GM12875 (cell line): Measurements from ENCODE around the gene TPRA1.

ENCODE experiments used
- H3K4me3 ChIP-seq: one replicate; pipeline ENCODE4 v1.5.1; 2011; ENCODE audit warnings: low read depth, low read length, control low read depth
- TF ChIP-seq, protein P1 (sequence below): IDR thresholded peaks from 2 replicates; pipeline ENCODE4 v1.5.1; 2011; ENCODE audit warnings: low read depth, mild to moderate bottlenecking, control low read depth, inconsistent platforms, low read length, moderate library complexity, borderline replicate concordance; ENCODE audit not compliant: insufficient read depth

The TPRA1 gene

DNA sequence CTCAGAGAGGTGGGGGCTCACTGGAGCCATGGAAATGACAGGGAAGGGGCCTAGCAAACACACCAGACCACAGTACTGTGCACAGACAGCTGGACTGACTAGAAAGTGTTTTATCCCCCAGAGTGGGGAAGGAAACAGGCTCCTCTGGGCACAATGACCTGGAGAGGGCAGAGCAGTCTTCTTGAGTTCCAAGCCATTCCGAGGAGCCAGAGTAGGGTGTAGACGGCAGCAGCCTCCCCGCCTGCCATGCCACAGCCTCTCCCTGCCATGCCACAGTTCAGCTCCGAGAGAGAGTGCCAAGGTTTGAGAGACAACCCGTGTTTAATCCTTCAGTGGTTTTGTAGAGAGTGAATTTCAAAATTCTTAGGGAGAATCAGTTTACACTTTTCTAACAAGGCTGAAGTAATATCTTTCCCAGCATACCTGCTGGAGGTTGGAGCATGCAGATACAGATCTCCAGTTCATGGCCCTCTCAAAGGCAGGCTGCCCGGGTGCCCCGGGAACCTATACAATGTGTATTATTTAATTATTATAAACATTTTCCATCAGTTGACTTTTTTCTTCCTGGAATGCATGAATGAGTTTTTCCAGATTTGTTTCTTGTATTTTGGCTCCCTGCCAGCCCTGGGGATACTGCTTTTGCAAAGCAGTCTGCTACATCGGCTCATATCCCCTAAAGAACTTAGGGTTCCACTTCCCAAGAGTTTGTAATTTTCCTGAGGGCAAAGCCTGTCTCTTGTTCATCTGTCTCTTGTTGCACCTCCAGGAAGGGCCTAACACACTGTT is 41.7 kb upstream of the TPRA1 start:
- TF ChIP-seq, protein P1, sequence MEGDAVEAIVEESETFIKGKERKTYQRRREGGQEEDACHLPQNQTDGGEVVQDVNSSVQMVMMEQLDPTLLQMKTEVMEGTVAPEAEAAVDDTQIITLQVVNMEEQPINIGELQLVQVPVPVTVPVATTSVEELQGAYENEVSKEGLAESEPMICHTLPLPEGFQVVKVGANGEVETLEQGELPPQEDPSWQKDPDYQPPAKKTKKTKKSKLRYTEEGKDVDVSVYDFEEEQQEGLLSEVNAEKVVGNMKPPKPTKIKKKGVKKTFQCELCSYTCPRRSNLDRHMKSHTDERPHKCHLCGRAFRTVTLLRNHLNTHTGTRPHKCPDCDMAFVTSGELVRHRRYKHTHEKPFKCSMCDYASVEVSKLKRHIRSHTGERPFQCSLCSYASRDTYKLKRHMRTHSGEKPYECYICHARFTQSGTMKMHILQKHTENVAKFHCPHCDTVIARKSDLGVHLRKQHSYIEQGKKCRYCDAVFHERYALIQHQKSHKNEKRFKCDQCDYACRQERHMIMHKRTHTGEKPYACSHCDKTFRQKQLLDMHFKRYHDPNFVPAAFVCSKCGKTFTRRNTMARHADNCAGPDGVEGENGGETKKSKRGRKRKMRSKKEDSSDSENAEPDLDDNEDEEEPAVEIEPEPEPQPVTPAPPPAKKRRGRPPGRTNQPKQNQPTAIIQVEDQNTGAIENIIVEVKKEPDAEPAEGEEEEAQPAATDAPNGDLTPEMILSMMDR, result no peak
- no peak overlapping the region for H3K4me3 ChIP-seq

DNA sequence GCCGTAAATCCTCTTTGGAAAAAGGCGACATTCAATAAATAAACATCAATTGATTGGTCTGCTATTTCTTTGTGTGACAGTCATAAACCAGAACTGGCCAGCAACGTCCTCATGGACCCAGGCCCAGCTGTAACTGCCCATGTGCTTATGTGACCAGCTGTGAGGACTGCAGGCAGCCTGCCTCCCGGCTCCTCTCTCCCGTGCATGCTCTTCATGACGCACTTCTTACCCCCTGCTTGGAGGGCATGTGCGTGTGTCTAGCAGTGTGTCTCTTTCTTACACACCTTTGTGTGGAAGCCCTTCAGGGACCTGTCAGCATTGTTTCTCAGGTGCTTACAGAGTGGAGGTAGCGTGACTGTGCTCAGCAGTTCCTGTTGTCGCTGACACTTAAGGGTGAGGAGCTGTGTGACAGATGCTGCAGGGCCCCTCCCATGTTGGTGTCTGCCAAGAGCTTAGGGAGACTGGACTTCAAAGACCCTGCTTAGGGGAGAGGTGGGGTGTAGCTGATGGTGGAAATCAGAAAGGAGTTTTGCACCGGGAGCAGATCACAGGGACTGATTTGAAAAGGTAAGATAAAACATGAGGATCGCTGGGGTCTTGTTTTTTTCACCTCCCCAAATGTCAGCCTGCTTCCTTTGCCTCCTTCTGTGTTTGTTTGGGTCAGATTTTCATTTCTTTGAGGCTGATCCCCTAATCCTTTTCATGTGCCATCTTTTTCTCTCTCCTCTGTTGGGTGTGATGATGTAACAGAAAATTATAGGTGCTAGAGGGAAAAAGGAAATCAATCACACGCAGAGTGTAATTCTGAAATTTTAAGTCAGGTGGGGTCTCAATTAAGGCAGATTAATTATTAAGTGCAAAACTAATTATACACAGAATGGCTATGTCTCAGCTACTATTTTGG is 40.5 kb upstream of the TPRA1 start:
- TF ChIP-seq, protein P1, result no peak
- H3K4me3 ChIP-seq, result no peak overlapping the region

DNA sequence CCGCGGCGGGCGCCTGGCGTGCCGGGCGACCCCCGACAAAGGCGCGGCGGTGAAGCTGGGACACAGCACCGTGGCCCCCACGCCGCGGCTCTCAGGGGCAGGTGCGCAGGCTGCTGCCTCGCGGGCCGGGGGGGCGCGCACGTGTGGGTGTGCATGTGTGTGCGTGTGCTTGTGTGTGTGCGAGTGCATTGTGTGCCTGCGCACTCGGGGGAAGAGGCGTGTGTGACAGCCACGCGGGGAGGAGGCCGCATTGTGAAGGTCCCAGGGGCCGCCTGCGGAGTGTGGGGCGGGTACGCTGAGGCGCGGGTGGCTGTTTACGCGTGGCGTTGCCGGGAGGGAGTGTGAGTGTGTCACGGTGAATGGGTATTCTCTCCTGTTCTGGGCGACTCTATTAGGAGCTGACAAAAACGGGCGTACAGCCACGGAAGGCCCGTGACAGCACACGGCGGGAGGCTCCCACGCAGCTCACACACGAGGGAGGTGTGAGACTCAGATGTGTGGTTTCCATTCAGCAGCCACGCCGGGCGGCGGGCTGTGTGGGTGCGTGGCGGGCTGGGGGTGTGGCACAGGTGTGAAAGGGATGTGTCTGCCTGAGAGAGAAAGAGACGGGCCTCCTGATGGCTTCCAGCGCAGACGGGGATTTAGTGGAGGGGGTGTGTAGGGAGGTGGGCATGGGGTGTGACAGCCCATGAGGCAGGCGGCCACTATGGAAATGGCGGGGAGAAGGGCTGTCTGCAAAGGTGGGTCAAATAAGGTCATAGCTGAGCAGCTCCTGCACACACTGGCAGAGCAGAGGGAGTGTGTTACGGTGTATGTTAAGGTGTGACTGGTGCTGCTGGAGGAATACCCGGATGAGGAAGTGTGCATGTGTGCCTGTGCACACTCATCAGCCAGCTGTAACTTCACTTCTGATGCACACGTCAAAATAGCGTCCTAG is 39.2 kb upstream of the TPRA1 start:
- TF ChIP-seq, protein P1, result no peak
- H3K4me3 ChIP-seq, result peak overlapping the region; percentile 49

DNA sequence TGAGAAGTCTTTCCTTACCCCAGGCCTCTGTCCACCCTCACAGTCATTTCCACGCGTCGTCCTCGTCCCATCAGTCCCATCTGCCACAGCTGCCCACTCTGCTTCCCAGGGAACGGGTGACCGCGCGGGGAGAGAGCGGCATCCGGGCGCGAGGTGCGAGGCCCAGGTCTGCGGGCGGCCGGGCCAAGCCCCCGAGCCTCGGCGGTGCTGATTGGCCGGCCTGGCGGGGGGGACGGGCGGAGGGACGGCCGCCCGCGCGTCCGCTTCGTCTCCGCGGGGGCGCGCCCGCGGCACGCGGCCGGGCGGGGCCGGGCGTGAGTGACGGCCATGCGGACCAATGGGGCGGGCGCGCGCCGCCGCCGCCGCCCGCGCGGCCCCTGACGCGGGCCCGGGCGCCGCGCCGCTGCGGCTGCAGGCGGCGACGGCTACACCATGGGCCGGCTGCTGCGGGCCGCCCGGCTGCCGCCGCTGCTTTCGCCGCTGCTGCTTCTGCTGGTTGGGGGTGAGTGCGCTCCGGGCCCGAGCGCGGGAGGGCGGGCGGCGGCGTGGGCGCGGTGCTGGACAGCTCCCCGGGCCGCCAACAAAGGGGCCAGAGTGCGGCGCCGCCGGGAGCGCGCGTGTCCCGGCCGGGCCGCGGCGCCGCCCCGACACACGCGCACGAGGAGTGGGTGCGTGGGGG is 38.4 kb upstream of the TPRA1 start, which contains the start of gene PODXL2:
TSS of gene PODXL2 (plus strand) at position 398 of the 679 bp plus-strand sequence. CDS start at position 433, 35 bp downstream.
- peak within 1 kb of the TSS; percentile 49 for H3K4me3 ChIP-seq
- TF ChIP-seq, protein P1, result no peak

DNA sequence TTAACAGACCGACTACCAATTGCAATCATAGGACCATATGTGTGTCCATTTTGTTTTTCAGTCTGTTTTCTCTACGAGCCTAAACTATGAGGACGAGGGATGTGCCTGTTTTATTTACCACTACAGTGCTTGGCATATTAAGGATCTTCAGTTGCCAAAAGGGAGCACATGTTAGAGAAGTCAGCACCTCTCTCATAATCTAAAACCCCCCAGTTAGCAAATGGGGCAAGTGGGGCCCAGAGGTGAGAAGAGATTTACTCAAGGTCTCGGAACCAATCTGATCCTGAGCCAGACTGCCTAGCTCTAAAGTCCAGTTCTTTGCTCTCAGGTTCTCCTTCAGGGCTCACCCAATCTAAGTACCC is 37.9 kb upstream of the TPRA1 start:
- H3K4me3 ChIP-seq, result no peak overlapping the region
- TF ChIP-seq, protein P1, result no peak

DNA sequence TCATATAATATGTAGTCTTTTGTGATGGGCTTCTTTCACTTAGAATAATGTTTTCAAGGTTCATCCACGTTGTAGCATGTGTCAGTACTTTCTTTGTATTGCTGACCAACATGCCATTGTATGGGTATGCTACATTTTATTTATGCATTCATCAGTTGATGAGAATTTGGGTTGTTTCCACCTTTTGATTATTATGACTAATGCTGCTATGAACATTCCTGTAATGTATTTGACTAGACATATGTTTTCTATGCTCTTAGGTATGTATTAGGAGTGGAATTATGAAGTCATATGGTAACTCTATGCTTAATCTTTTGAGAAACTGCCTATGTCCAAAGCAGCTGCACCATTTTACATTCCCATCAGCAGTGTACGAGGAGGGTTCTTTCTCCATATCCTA is 35.3 kb upstream of the TPRA1 start:
- no peak overlapping the region for H3K4me3 ChIP-seq
- TF ChIP-seq, protein P1, result no peak
